Islet of Langerhans (tissue), 1 donor: ENCODE results near the gene COMMD3.

Experiments used
- FAIRE-seq: peaks from one replicate; lab custom pipeline; 2011; peaks lifted over from hg19 to GRCh38; lab: Jason Lieb, UNC

COMMD3 gene

GRCh38 chr10:22319980-22320558 lies 3.9 kb downstream of the COMMD3 start:
- FAIRE-seq = peak; percentile 60

- FAIRE-seq = no peak
These were observed 4.5 kb downstream of the COMMD3 start, which contains the start of gene BMI1 for GRCh38 chr10:22320591-22321155. TSS of gene BMI1 (plus strand) at chr10:22321099. CDS start at chr10:22326450, 5,351 bp downstream.

DNA sequence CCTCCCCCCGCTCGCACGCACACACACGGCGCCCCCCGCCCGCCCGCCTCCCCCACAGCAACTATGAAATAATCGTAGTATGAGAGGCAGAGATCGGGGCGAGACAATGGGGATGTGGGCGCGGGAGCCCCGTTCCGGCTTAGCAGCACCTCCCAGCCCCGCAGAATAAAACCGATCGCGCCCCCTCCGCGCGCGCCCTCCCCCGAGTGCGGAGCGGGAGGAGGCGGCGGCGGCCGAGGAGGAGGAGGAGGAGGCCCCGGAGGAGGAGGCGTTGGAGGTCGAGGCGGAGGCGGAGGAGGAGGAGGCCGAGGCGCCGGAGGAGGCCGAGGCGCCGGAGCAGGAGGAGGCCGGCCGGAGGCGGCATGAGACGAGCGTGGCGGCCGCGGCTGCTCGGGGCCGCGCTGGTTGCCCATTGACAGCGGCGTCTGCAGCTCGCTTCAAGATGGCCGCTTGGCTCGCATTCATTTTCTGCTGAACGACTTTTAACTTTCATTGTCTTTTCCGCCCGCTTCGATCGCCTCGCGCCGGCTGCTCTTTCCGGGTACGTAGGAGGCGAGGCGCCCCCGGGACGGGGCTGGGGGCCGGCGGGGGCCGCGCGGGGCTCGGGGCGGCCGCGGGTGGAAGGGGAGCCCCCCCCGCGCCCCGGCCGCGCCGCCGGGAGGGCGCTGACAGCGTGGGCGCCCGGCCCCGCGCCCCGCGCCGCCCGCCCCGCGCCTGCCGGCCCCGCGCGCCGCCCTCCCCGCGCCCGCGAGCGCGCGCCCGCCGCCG lies 5.2 kb downstream of the COMMD3 start:
- FAIRE-seq = no peak

- no peak for FAIRE-seq
These were observed 5.9 kb downstream of the COMMD3 start for GRCh38 chr10:22321924-22322640.

DNA sequence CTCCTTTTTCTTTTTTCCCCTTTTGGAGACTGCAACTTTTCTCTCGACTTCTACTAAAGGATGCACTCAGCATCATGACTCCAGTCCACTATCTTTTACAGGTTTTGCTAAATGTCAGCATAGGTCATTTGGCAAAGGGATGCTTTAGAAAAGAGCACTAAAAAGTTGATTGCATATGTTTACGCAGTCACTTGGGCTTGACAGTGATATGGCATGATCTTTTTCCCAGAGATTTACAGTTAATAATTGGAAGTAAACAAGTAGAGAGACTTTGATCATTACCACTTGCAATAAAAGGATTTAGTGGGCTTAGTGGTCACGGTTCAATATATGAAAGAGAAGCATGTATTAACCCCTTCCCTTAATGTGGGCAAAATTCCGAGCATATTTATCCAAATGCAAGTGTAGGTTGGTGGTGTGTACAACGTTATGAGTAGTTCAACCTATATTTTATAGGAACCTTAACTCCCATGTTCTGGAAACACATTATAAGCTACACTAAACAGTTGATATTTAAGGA lies 6.5 kb downstream of the COMMD3 start:
- FAIRE-seq = no peak

GRCh38 chr10:22323538-22324305 lies 7.5 kb downstream of the COMMD3 start:
- no peak for FAIRE-seq

- FAIRE-seq = no peak
These were observed 8.2 kb downstream of the COMMD3 start for GRCh38 chr10:22324413-22324812.

- no peak for FAIRE-seq
These were observed 8.7 kb downstream of the COMMD3 start for GRCh38 chr10:22324893-22325271.

DNA sequence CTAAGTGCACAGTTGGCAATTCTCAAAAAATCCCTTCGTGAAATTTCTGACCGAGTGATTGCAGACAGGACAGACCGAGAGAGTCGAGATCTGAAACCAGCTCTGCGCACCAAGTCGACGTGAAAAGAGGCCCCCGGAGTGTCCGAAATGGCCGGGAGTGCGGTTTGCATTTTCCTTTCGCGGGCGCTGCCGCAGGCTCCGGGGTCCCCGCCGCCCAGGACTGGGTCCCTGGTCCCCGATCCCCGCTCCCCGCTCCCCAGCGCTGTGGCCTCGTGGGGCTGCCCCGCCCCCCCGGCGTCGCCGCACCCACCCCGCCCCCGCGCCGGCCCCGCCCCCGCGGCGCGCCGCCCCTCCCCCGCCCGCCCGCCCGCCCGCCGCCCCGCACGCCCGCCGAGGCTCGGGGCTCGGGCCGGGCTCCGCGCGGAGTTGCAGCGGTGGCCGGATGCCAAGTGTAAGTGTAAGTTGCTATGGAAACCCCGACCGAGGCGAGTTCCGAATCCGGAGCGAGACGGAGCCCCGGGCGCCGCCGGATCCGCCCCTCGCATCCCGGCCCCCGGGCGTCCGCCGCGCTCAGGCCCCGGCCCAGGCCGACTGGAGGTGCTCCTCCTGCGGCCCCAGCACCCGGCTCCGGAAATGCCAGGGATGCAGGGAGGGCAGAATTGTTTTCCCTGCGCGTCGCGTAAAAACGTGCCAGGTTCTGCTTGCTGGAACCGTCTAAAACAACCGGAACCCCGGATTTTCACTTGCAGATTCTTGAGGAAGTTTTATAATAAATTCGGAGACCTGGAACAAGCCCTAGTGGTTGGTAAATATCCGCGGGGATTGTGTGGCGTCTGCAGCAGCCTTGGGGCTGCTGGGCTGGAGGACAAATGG lies 9.3 kb downstream of the COMMD3 start:
- FAIRE-seq = no peak

DNA sequence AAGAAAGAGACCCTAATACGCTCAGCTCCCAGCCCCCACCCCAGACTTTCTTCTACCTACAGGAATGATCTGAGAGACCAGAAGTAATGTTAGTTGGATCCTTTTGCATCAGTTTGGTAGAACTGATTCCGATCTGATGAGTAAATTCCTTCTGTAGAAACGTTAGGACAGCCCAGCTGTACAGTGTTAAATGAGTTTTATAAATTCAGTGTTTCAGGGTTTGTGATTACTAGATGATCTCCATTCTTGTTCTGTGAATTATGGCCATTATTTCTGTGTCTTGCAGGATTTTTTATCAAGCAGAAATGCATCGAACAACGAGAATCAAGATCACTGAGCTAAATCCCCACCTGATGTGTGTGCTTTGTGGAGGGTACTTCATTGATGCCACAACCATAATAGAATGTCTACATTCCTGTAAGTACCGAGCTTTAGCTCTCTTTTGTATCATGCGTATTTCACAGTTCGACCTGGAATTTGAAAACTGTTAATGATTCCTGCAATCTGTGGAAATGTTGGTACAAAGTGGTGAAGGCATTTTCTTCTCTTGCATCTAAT lies 10.0 kb downstream of the COMMD3 start:
- no peak for FAIRE-seq

GRCh38 chr10:22329150-22329549 lies 13.0 kb downstream of the COMMD3 start:
- no peak for FAIRE-seq

DNA sequence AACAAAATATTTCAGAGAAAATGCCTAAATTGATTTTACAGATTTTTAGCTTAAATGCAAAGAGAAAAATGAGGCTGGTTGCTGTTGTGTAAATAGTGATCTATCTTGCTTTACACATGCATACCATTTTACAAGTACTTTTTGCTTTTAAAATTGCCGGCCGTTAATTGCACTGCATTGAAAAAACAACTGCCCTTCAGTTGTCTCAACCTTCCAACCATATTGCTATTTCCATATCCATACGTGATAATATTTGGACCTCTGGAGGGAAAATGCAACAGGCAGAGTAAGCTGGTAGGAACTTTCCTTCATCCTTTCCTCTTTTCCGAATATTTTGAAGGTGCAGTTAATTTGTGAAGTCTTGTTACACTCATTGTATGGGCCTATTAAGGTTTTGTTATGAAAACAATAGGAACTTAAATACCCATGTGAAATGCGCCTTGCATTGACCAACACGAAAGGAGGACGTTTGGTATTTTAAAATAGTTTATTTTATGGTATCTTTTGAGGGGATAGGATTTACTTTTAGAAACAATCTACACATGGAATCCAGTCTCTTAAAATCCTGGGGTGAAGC lies 16.0 kb downstream of the COMMD3 start:
- no peak for FAIRE-seq

- FAIRE-seq = no peak
These were observed 17.2 kb downstream of the COMMD3 start for GRCh38 chr10:22333167-22333974.

DNA sequence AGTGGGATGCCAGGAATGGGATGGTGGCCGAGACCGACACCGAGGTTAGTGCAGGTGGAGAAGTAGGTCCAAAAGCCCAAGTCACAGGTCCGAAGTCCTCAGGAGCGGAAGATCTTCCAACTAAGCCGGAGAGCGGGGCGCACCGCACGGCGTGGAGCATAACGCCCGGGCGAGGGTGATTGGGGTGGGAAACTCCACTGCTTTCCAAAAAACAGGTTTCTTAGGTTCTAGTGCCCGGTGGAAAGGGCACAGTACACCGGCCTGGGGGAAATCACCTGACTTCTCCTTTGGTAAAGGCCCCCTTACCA lies 17.7 kb downstream of the COMMD3 start:
- no peak for FAIRE-seq

DNA sequence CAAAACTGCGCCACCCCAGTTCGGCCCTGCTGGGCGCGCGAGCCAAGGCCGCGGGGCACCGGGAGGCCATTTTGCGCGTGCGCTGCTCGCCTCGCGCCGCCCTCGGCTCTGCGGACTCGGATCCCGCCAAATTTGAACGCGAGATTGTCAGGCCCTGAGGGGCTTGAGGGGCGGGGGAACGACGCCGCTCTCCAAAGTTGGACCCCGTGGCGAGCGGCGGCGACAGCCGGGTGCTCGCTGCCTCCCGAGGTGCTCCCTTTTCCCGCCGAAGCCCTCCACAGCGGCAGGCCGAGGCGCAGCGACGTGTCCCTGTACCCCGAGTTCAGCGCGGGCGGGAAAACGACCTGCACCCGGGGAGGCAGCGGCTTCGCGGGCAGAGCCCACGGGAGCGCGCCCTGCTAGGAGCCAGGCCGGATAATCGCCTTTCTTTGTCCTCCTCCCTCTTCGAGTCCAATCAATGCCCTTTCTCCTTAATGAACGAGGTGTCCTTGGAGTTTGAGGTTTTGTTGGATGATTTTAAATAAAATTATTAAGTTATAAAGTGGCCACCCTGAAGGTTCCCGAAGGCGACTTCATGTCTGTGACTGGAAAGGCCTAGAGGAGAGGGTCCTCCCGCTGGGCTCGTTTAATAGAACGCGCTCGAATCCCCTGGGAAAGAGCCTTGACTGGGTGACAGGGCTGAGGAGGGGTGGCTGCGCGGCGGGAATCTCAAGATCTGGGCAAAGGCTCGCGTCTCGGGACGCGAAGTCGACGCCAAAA lies 18.4 kb downstream of the COMMD3 start:
- FAIRE-seq = no peak

DNA sequence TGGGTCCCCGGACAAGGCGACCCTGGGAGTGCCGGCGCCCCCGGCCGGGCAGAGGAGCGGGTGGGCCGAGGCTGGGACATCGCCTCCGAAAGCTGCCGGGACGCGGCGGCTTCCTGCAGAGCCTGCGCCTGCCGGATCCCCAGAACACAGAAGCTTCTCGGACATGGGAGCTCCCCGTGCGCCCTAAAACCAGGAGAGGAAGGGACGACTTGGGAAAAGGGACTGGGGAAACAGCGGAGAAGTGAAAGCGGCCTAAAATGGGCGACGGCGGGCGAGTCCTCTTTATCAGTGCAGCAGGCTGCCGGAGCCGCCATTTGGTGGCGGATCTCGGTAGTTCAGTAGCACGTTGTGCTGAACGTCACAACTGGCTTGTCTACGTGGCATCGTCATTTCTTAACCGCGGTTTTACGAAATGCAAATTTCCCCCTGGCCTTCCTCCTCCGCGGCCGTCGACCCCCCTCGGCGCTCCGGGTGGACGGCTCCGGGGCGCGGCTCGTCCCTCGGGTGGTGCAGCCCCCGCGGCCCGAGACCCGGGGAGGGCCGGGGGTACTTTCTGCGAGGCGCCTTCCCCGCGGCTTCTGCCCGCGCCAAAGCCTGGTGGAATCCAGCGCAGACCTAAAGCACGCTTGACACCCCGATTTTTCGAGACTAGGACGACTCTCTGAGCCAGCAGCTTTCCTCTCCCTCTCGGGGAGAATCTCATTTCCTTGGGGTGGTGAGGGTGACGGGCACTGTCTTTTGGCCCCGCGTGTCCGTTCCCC lies 19.2 kb downstream of the COMMD3 start:
- no peak for FAIRE-seq

DNA sequence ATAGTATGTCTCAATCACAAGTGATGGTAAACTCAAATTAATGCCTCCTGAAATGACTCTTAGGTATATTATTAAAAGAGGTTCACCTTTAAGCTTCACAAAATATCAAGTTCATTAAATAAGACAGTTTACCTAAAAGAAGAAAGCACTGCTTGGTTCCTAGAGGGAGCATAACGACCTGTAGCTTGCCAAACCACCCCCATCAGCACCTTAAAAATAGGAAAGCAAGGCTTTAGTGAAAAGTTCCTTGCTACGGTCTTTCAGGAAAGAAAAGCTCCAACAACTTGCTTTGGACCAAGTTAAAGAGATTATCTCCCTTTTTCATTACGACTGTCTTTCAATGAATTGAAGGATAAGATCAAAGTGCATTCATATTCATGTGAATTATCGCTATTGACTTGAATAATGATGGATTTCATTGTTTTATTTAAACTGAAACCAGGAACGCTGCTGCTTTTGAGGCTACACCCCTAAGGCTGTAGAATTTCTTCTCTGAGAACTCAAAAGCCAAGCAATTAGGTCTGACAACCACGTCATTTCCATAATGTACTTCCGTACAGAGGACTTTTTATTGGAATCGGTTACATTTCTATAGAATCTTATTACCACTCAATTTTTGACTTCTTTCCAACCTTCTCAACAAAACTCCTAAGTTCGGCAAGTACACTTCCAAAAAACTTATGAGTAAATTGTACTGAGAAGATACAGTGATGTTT lies 22.2 kb downstream of the COMMD3 start:
- FAIRE-seq = no peak
